T follicular helper cell (primary cell): ENCODE data around the gene ZMYM2.

Experiments used
- DNase-seq: peaks from one replicate; pipeline ENCODE4 v3.0.0-alpha.2; 2020; ENCODE audit warnings: low read depth

The ZMYM2 gene

GRCh38 chr13:20105161-20105689 is 146.7 kb downstream of the ZMYM2 start:
- no peak for DNase-seq

- DNase-seq: no peak
These were observed 148.2 kb downstream of the ZMYM2 start for GRCh38 chr13:20106742-20107141.

GRCh38 chr13:20109037-20109436 is 150.5 kb downstream of the ZMYM2 start:
- DNase-seq: no peak

- DNase-seq: no peak
These were observed 155.6 kb downstream of the ZMYM2 start for GRCh38 chr13:20114066-20114610.

- no peak for DNase-seq
These were observed 157.7 kb downstream of the ZMYM2 start for GRCh38 chr13:20116213-20116612.

GRCh38 chr13:20118268-20119140 is 160.0 kb downstream of the ZMYM2 start:
- DNase-seq: no peak

GRCh38 chr13:20119960-20120359 is 161.4 kb downstream of the ZMYM2 start:
- no peak for DNase-seq

GRCh38 chr13:20121159-20121525 is 162.6 kb downstream of the ZMYM2 start:
- no peak for DNase-seq

- DNase-seq: no peak
These were observed 165.8 kb downstream of the ZMYM2 start for GRCh38 chr13:20124303-20124702.

- DNase-seq: no peak
These were observed 166.7 kb downstream of the ZMYM2 start for GRCh38 chr13:20125129-20125782.

- DNase-seq: no peak
These were observed 167.2 kb downstream of the ZMYM2 start for GRCh38 chr13:20125783-20126165.

GRCh38 chr13:20126541-20127261 is 168.2 kb downstream of the ZMYM2 start:
- no peak for DNase-seq

GRCh38 chr13:20127262-20127561 is 168.7 kb downstream of the ZMYM2 start:
- no peak for DNase-seq

- DNase-seq: no peak
These were observed 169.3 kb downstream of the ZMYM2 start for GRCh38 chr13:20127562-20128458.

GRCh38 chr13:20128459-20128931 is 170.0 kb downstream of the ZMYM2 start:
- DNase-seq: no peak

GRCh38 chr13:20129076-20129475 is 170.5 kb downstream of the ZMYM2 start:
- DNase-seq: no peak

GRCh38 chr13:20130012-20130411 is 171.5 kb downstream of the ZMYM2 start:
- no peak for DNase-seq

- DNase-seq: no peak
These were observed 172.1 kb downstream of the ZMYM2 start for GRCh38 chr13:20130652-20131051.

- DNase-seq: no peak
These were observed 172.7 kb downstream of the ZMYM2 start for GRCh38 chr13:20131057-20131832.

GRCh38 chr13:20132052-20132634 is 173.6 kb downstream of the ZMYM2 start:
- no peak for DNase-seq
